GM12891 (cell line): ENCODE data around the gene IGF2.

ENCODE experiments used
- POLR2A ChIP-seq: IDR thresholded peaks from 2 replicates; pipeline ENCODE4 v1.6.1; 2011; ENCODE audit warnings: low read depth, low read length, control low read depth
- TAF1 ChIP-seq: IDR thresholded peaks from 2 replicates; pipeline ENCODE4 v1.6.1; 2011; ENCODE audit warnings: low read depth, low read length, control low read depth

DNA sequence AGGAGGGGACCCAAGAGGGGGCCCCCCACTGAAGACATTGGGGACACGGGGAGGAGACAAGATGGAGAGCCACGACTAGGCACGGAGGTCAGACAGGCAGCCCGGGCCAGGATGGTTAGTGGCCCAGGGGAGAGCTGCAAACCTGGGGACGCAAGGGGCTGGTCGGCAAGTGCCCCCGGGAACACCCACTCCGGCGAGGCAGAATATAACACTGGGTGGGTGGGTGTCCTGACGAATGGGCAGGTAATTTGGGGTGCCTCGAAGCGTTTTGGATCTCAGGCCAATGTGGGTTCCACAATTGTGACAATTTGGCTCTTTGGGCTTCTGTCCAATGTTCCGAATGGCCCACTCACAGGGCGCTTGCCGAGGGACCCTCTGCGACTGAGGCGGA lies 9.9 kb downstream of the IGF2 start:
- TF ChIP-seq TAF1 (no peak), POLR2A (no peak)
